Measurements from ENCODE around the gene PIP5K1B.

GRCh38 chr9:68728731-68729130 lies 23.7 kb downstream of the PIP5K1B start:
- TF ChIP-seq EGR1 (IDR thresholded peaks at IDR 0.05; ENCODE audit: low read depth): no peak
- TF ChIP-seq POLR2A (IDR thresholded peaks at IDR 0.05; ENCODE audit: borderline replicate concordance, extremely low read depth, insufficient read depth, insufficient read length): no peak
- TF ChIP-seq JUND (IDR thresholded peaks at IDR 0.05): no peak

Measured in HCT116 (cell line).